ENCODE results near the gene SHE. TPM values are rescaled to one million over a fixed set of nuclear protein-coding genes. Genes with fewer than 3 reads are reported as not detected.

SHE gene
- total and polyA plus RNA-seq, 2 of the 8 experiments (the other 6 are each of a cell fraction or from before 2014, with no cell fraction given) = 0.44 to 0.45 TPM

GRCh38 chr1:154492115-154492514 lies 10.1 kb downstream of the SHE start:
- Histone ChIP-seq H3K23ac (ENCODE audit: insufficient read length) (no peak overlapping the region), H3K27ac (ENCODE audit: low read depth, low read length) (no peak overlapping the region), H2BK12ac (ENCODE audit: low read depth, low read length) (no peak overlapping the region), H4K91ac (replicated peaks; ENCODE audit: insufficient read length, low read length) (no peak overlapping the region), H3K56ac (replicated peaks; ENCODE audit: insufficient read length, low read depth, low read length) (no peak overlapping the region), H3K9me3 (ENCODE audit: insufficient read depth in 2 of 2, low read depth in 1 of 2, low read length in 1 of 2) (no peaks in the 10 kb centered on the region), H3K4me1 (replicated peaks in 1 of 4; ENCODE audit: control insufficient read depth in 3 of 4, insufficient read depth in 4 of 4, low read length in 3 of 4) (peaks cover 0 to 4% (median 1%) of the 10 kb centered on the region in 4 experiments; a peak in 2 of 7 replicates), H2AFZ (ENCODE audit: low read length) (no peak overlapping the region), H3K4me3 (ENCODE audit: extremely low read depth in 1 of 4, insufficient read depth in 2 of 4, low read depth in 3 of 4, low read length in 4 of 4) (no peak overlapping the region), H2BK5ac (ENCODE audit: low read depth, low read length) (no peak overlapping the region), H3K9ac (replicated peaks in 1 of 4; ENCODE audit: extremely low read depth in 1 of 4, low read depth in 3 of 4, low read length in 3 of 4) (no peak overlapping the region), H3K4me2 (ENCODE audit: insufficient read depth in 1 of 2, low read depth in 2 of 2, low read length in 2 of 2) (no peak overlapping the region), H4K20me1 (replicated peaks in 1 of 2; ENCODE audit: control insufficient read depth in 1 of 2, insufficient read depth in 2 of 2, low read length in 2 of 2) (no peaks in the 10 kb centered on the region), H2BK120ac (replicated peaks; ENCODE audit: low read depth, low read length) (no peak overlapping the region), H3K4ac (replicated peaks; ENCODE audit: insufficient read length, low read depth, low read length) (no peak overlapping the region), H3K14ac (ENCODE audit: insufficient read length) (no peak overlapping the region), H3K18ac (ENCODE audit: extremely low read depth, low read length) (no peak overlapping the region), H2BK20ac (ENCODE audit: low read length) (no peak overlapping the region), H4K8ac (ENCODE audit: extremely low read depth, insufficient read depth, low read length) (no peak overlapping the region), H2BK15ac (ENCODE audit: low read length) (no peak overlapping the region), H3K23me2 (ENCODE audit: low read depth, low read length) (no peaks in the 10 kb centered on the region), H3K27me3 (replicated peaks in 1 of 4; ENCODE audit: control insufficient read depth in 3 of 4, extremely low read depth in 1 of 4, insufficient read depth in 3 of 4, low read length in 3 of 4) (no peaks in the 10 kb centered on the region), H2AK5ac (ENCODE audit: low read depth, low read length) (no peak overlapping the region), H4K5ac (ENCODE audit: insufficient read length, low read depth, low read length) (no peak overlapping the region), H3K79me1 (ENCODE audit: low read depth, low read length) (no peaks in the 10 kb centered on the region), H3K36me3 (ENCODE audit: control insufficient read depth in 2 of 4, insufficient read depth in 4 of 4, low read length in 3 of 4) (no peaks in the 10 kb centered on the region), H3K79me2 (ENCODE audit: control insufficient read depth in 1 of 2, insufficient read depth in 2 of 2, low read length in 2 of 2) (no peaks in the 10 kb centered on the region)
- WGBS, 2 experiments (ENCODE audit: extremely low coverage in 1 of 2, insufficient coverage in 1 of 2, insufficient read length in 1 of 2, insufficient replicate concordance in 2 of 2, low coverage in 1 of 2, low lambda C conversion rate in 2 of 2, missing lambda C conversion rate in 1 of 2) = 84% methylated on average over 4 of the region's 4 CpGs; no CpG with 5 or more reads in 1 of the 2 experiments
- ChIA-PET POLR2A (ENCODE audit: partially characterized antibody) (no interaction called here), CTCF (ENCODE audit: partially characterized antibody) (interaction anchor here (0.7 to 2.0 kb wide), 5 partner anchors 11 to 234 kb away, joined by 3 to 8 read pairs (median 5); no protein-coding TSS in a partner anchor)
- FAIRE-seq = no peak
- no peak for DNase-seq (ENCODE audit: low read depth in 1 of 2, low spot score in 2 of 2)
- TF ChIP-seq TAF1 (IDR thresholded peaks at IDR 0.05; ENCODE audit: low read depth, low read length) = no peak
- no peak for TF ChIP-seq POLR2AphosphoS5 (IDR thresholded peaks at IDR 0.05; ENCODE audit: low read depth, low read length)
- no peak for TF ChIP-seq TBP (IDR thresholded peaks at IDR 0.05; ENCODE audit: low read depth, low read length)
- no peak for TF ChIP-seq YY1 (IDR thresholded peaks at IDR 0.05; ENCODE audit: low read depth, low read length)
- no peak for TF ChIP-seq RNF2 (IDR thresholded peaks at IDR 0.05; ENCODE audit: borderline replicate concordance, low read depth, low read length, missing control alignments, poor library complexity, severe bottlenecking)
- TF ChIP-seq SIN3A (conservative IDR thresholded peaks at IDR 0.05 in 1 of 2, IDR thresholded peaks at IDR 0.05 in 1 of 2; ENCODE audit: low read depth in 1 of 2, low read length in 2 of 2) = no peak
- TF ChIP-seq NRF1 (IDR thresholded peaks at IDR 0.05; ENCODE audit: low read depth, low read length) = no peak
- TF ChIP-seq RBBP5 (IDR thresholded peaks at IDR 0.05; ENCODE audit: borderline replicate concordance, low read depth, low read length) = no peak
- no peak for TF ChIP-seq KDM4A (IDR thresholded peaks at IDR 0.05; ENCODE audit: low read depth, low read length, severe bottlenecking)
- TF ChIP-seq SRF (IDR thresholded peaks at IDR 0.05; ENCODE audit: low read depth, low read length) = no peak
- no peak for TF ChIP-seq SIX5 (IDR thresholded peaks at IDR 0.05; ENCODE audit: low read depth, low read length)
- no peak for TF ChIP-seq EZH2 (IDR thresholded peaks at IDR 0.05; ENCODE audit: low read depth, low read length, severe bottlenecking)
- no peak for TF ChIP-seq BRCA1 (IDR thresholded peaks at IDR 0.05; ENCODE audit: low read depth, low read length)
- TF ChIP-seq BCL11A (IDR thresholded peaks at IDR 0.05; ENCODE audit: low read depth in 2 of 2, low read length in 2 of 2) = no peak

Measured in H1 (cell line).